ENCODE measurements around the gene PAM16.

DNA sequence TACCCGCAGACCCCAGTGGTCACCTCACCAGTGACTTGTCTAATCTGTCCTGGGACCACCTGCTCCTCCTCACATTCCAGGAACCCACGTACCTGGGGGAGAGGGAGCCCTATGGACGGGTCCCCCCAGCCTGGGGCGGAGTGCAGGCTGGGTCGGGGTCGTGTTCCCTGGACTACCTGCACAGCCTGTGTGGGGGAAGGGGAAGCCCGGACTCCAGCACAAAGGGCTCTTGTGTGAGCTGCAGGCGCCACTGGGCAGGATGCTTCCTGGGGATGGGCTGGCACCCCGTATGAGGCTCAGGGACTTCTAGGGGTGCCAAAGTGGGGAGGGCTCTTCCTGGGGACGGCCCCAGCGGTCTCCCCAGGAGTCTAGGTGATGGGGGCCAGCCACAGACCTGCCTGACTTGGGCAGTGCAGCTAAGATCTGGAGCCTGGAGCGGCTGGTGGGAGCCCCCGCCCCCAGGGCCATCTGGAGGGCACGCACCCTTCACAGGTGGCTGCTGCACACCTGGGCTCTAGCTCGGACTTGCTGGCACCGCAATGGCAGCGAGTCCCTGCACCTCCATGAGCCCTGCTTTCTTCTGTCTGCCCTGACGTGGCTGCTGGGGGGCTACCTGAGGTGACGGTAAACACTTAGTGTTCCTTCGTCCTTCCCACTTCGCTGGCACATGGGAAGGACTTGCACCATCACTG, 28.0 kb upstream of the PAM16 start:
- TF ChIP-seq, protein P1, sequence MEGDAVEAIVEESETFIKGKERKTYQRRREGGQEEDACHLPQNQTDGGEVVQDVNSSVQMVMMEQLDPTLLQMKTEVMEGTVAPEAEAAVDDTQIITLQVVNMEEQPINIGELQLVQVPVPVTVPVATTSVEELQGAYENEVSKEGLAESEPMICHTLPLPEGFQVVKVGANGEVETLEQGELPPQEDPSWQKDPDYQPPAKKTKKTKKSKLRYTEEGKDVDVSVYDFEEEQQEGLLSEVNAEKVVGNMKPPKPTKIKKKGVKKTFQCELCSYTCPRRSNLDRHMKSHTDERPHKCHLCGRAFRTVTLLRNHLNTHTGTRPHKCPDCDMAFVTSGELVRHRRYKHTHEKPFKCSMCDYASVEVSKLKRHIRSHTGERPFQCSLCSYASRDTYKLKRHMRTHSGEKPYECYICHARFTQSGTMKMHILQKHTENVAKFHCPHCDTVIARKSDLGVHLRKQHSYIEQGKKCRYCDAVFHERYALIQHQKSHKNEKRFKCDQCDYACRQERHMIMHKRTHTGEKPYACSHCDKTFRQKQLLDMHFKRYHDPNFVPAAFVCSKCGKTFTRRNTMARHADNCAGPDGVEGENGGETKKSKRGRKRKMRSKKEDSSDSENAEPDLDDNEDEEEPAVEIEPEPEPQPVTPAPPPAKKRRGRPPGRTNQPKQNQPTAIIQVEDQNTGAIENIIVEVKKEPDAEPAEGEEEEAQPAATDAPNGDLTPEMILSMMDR (IDR thresholded peaks at IDR 0.05): no peak
- TF ChIP-seq POLR2A (IDR thresholded peaks at IDR 0.05): no peak

Measured in lower leg skin (tissue), 3 donors.